Esophagus squamous epithelium (tissue), 5 donors: ENCODE results near the gene CPXM2. TPM values are rescaled to one million over a fixed set of nuclear protein-coding genes. Genes with fewer than 3 reads are reported as not detected.

Source experiments
- DNase-seq: peaks from one replicate; lab custom pipeline; 2025; lab: John Stamatoyannopoulos, UW
- H3K27ac ChIP-seq, 4 donors: fragments of 200-600 bp; sonication (generic); one replicate each; pipeline ENCODE4 v1.5.1; 2016 to 2019; ENCODE audit warnings: mild to moderate bottlenecking in 1 of 4
- H3K27me3 ChIP-seq, 4 donors: fragments of 200-600 bp; sonication (generic); 1 replicate in 3 of 4; 2 replicates in 1 of 4; pipeline versions ENCODE4 v1.5.1 to v1.6.0; 2017 to 2021; ENCODE audit warnings: antibody characterized with exemption in 1 of 4
- H3K36me3 ChIP-seq, 3 donors: fragments of 200-600 bp; sonication (generic); one replicate each; pipeline ENCODE4 v1.5.1; 2016 to 2019
- H3K4me1 ChIP-seq, 3 donors: fragments of 200-600 bp; sonication (generic); one replicate each; pipeline ENCODE4 v1.5.1; 2017 to 2019
- H3K4me3 ChIP-seq, 4 donors: fragments of 200-600 bp; sonication (generic); 1 replicate in 3 of 4; 2 replicates in 1 of 4; pipeline ENCODE4 v1.5.1; 2016 to 2019; ENCODE audit warnings: mild to moderate bottlenecking in 2 of 4, moderate library complexity in 1 of 4
- H3K9me3 ChIP-seq, 3 donors: fragments of 200-600 bp; sonication (generic); one replicate each; pipeline ENCODE4 v1.5.1; 2016 to 2019
- CTCF ChIP-seq, 6 experiments: fragments of 450-650 bp in 4 of 6; fragments of 200-600 bp in 2 of 6; sonication (generic) in 2 of 6; IDR thresholded peaks; one replicate each; pipeline ENCODE4 v1.5.1; 2016 to 2019; ENCODE audit warnings: antibody characterized with exemption in 6 of 6, mild to moderate bottlenecking in 4 of 6, moderate library complexity in 4 of 6
- POLR2A ChIP-seq, 4 donors: fragments of 450-650 bp; IDR thresholded peaks; one replicate each; pipeline ENCODE4 v1.6.1; 2017; ENCODE audit warnings: antibody characterized with exemption in 4 of 4, mild to moderate bottlenecking in 4 of 4, moderate library complexity in 3 of 4
- WGBS, 2 donors: methylation state at CpG; one replicate each; pipeline ENCODE4 v1.1.5; 2018; 5-methylcytosine and 5-hydroxymethylcytosine counted together
- intact Hi-C: fragments of 100-400 bp; cut with DNase I; formaldehyde crosslinking; loops from one replicate; pipeline ENCODE4 v1.15.0; 2022
- total RNA-seq, 4 donors: library from RNA; depleted of rRNA; stranded (reverse); fragments of >200 nt; gene quantifications; one replicate each; pipeline ENCODE4 v1.1.0, GENCODE V29; 2016
- donor health status: DM: yes; HTN: yes; CAD: no.

CPXM2 gene
- total RNA-seq, 4 donors from 2014 or later: 2.5 to 9.2 (median 3.0) TPM

GRCh38 chr10:123863721-123864482 lies 27.7 kb downstream of the CPXM2 start:
- no peaks in the 10 kb centered on the region for H3K27me3 ChIP-seq
- no peak for DNase-seq
- no peaks in the 10 kb centered on the region for H3K9me3 ChIP-seq
- peak overlapping the region; percentile 36 to 88 (median 79) for H3K27ac ChIP-seq
- no peak for TF ChIP-seq CTCF (IDR thresholded peaks at IDR 0.05)
- no peak for TF ChIP-seq POLR2A (IDR thresholded peaks at IDR 0.05)
- 42 to 65% methylated on average over 5 of the region's 12 CpGs for WGBS, 2 donors
- H3K4me1 ChIP-seq: peaks cover 0 to 54% (median 29%) of the 10 kb centered on the region in 3 donors
- H3K4me3 ChIP-seq: no peak overlapping the region
- H3K36me3 ChIP-seq: no peaks in the 10 kb centered on the region
- intact Hi-C loops: no loop called here

DNA sequence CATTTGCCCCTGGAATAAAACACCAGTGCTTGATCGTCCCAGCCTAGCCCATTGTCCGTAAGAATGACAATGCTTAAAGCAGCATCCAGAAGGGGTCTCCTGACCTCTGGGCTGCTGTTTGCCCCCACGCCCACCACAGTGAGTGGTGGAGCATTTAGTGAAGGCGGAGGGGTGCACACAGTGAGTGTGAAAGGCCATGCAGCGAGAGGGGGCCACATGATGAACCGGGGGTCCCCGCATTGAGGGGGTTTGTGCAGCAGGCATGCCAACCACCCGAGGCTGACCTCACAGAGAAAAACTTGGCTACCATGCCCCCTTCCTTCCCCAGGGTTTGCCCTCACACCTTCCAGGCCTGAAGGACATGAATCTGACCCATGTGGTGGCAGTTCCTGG lies 28.4 kb downstream of the CPXM2 start:
- Histone ChIP-seq H3K9me3 (no peaks in the 10 kb centered on the region), H3K4me1 (peaks cover 0 to 53% (median 24%) of the 10 kb centered on the region in 3 donors), H3K36me3 (no peaks in the 10 kb centered on the region), H3K4me3 (no peak overlapping the region), H3K27me3 (no peaks in the 10 kb centered on the region), H3K27ac (peak overlapping the region in 3 of 4 donors; percentile 76 to 88 (median 82))
- DNase-seq: no peak
- TF ChIP-seq CTCF (IDR thresholded peaks at IDR 0.05) (no peak), POLR2A (IDR thresholded peaks at IDR 0.05) (no peak)
- WGBS, 2 donors: 67 to 84% methylated on average over 3 to 7 of the region's 8 CpGs
- intact Hi-C loops: no loop called here

- 44 to 65% methylated on average over 9 of the region's 9 CpGs for WGBS, 2 donors
- no peak for TF ChIP-seq CTCF (IDR thresholded peaks at IDR 0.05)
- TF ChIP-seq POLR2A (IDR thresholded peaks at IDR 0.05): no peak
- no peaks in the 10 kb centered on the region for H3K27me3 ChIP-seq
- peaks cover 0 to 53% (median 18%) of the 10 kb centered on the region in 3 donors for H3K4me1 ChIP-seq
- H3K36me3 ChIP-seq: no peaks in the 10 kb centered on the region
- intact Hi-C loops: no loop called here
- no peak for DNase-seq
- H3K9me3 ChIP-seq: no peaks in the 10 kb centered on the region
- no peak overlapping the region for H3K4me3 ChIP-seq
- peak overlapping the region in 3 of 4 donors; percentile 76 to 88 (median 82) for H3K27ac ChIP-seq
These were observed 29.0 kb downstream of the CPXM2 start for GRCh38 chr10:123862421-123863182.

DNA sequence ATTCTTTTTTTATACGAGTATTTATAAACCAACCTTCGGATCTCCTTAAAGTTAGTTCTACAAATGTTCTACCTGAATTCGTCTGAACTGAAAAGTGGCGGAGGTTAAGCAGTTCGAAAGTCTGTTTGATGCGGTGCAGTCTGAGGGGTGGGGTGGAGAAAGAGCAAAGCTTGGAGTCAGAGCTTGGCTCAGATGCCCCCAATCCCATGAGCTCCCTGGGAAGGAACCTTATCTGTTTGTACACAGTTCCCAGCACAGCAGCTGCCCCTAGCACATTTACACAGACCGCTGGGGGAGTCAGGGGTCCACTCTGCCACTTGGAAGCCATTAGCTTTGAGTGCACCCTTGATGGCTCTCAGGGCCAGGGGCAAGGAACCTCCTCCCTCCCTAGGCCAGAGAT lies 30.8 kb downstream of the CPXM2 start:
- peaks cover 0 to 42% (median 17%) of the 10 kb centered on the region in 3 donors for H3K4me1 ChIP-seq
- WGBS, 2 donors: 84 to 91% methylated on average over 6 to 7 of the region's 7 CpGs
- no peak for TF ChIP-seq POLR2A (IDR thresholded peaks at IDR 0.05)
- no peak for TF ChIP-seq CTCF (IDR thresholded peaks at IDR 0.05)
- H3K9me3 ChIP-seq: no peaks in the 10 kb centered on the region
- H3K4me3 ChIP-seq: no peak overlapping the region
- no peaks in the 10 kb centered on the region for H3K36me3 ChIP-seq
- DNase-seq: no peak
- H3K27me3 ChIP-seq: no peaks in the 10 kb centered on the region
- intact Hi-C loops: no loop called here
- no peak overlapping the region for H3K27ac ChIP-seq

GRCh38 chr10:123860209-123860608 lies 31.4 kb downstream of the CPXM2 start:
- no peak overlapping the region for H3K27ac ChIP-seq
- H3K27me3 ChIP-seq: no peaks in the 10 kb centered on the region
- TF ChIP-seq CTCF (IDR thresholded peaks at IDR 0.05) (no peak), POLR2A (IDR thresholded peaks at IDR 0.05) (no peak)
- no peak for DNase-seq
- no peak overlapping the region for H3K4me3 ChIP-seq
- H3K36me3 ChIP-seq: no peaks in the 10 kb centered on the region
- H3K9me3 ChIP-seq: no peaks in the 10 kb centered on the region
- 85 to 92% methylated on average over 5 of the region's 5 CpGs for WGBS, 2 donors
- intact Hi-C loops: no loop called here
- H3K4me1 ChIP-seq: peaks cover 0 to 36% (median 17%) of the 10 kb centered on the region in 3 donors
